HG02763 (cell line): Measurements from ENCODE around the gene RPL27A.
A peak's percentile ranks its signal among the peaks of the same experiment; 100 is the strongest.
"Not testable (repeated sequence)": the region's sequence is repeated elsewhere in the genome, so short reads cannot be mapped to it uniquely, and the experiment has no call there.

Experiments used
- ATAC-seq: cut with Tn5 transposase; IDR thresholded peaks from one replicate; pipeline ENCODE4 v1.9.1; 2021; ENCODE audit warnings: mild to moderate bottlenecking, moderate library complexity; ENCODE audit not compliant: unreplicated experiment

RPL27A gene

GRCh38 chr11:8682303-8683114 is at the start of gene RPL27A, which contains the start of gene TRIM66:
Gene RPL27A, plus strand, starts transcription at chr11:8682792. Its CDS starts 22 bp downstream, at chr11:8682814.
Gene TRIM66, minus strand, starts transcription at chr11:8682665. Its CDS starts 10,391 bp downstream, at chr11:8672274.
- peak; percentile 91 for ATAC-seq

- no peak for ATAC-seq
These were observed 48.1 kb upstream of the RPL27A start for GRCh38 chr11:8634498-8634897.

GRCh38 chr11:8636127-8636526 is 46.5 kb upstream of the RPL27A start:
- ATAC-seq: no peak

- no peak for ATAC-seq
These were observed 44.3 kb upstream of the RPL27A start for GRCh38 chr11:8638300-8638699.

- ATAC-seq: no peak
These were observed 42.9 kb upstream of the RPL27A start for GRCh38 chr11:8639655-8640054.

- no peak for ATAC-seq
These were observed 42.2 kb upstream of the RPL27A start for GRCh38 chr11:8640267-8640906.

- no peak for ATAC-seq
These were observed 41.3 kb upstream of the RPL27A start for GRCh38 chr11:8641332-8641731.

- ATAC-seq: no peak
These were observed 40.3 kb upstream of the RPL27A start for GRCh38 chr11:8642196-8642841.

- no peak for ATAC-seq
These were observed 35.7 kb upstream of the RPL27A start for GRCh38 chr11:8646873-8647272.

GRCh38 chr11:8649361-8649760 is 33.2 kb upstream of the RPL27A start:
- no peak for ATAC-seq

GRCh38 chr11:8650401-8650990 is 32.1 kb upstream of the RPL27A start:
- ATAC-seq: no peak

- no peak for ATAC-seq
These were observed 30.5 kb upstream of the RPL27A start for GRCh38 chr11:8652140-8652539.

GRCh38 chr11:8654503-8654902 is 28.1 kb upstream of the RPL27A start:
- no peak for ATAC-seq

- ATAC-seq: no peak
These were observed 26.3 kb upstream of the RPL27A start for GRCh38 chr11:8656291-8656690.

- no peak for ATAC-seq
These were observed 24.1 kb upstream of the RPL27A start for GRCh38 chr11:8658321-8659057.

GRCh38 chr11:8661001-8661795 is 21.4 kb upstream of the RPL27A start:
- no peak for ATAC-seq

GRCh38 chr11:8665222-8665621 is 17.4 kb upstream of the RPL27A start:
- no peak for ATAC-seq

GRCh38 chr11:8670081-8670480 is 12.5 kb upstream of the RPL27A start:
- not testable (repeated sequence) for ATAC-seq

- ATAC-seq: no peak
These were observed 11.4 kb upstream of the RPL27A start for GRCh38 chr11:8671193-8671612.

- ATAC-seq: no peak
These were observed 10.9 kb upstream of the RPL27A start for GRCh38 chr11:8671651-8672062.
